Measurements from ENCODE around the gene PNPLA8.

GRCh38 chr7:108460964-108461363 lies 65.0 kb downstream of the PNPLA8 start:
- no peak for TF ChIP-seq CTCF (IDR thresholded peaks at IDR 0.05)
- no peak for TF ChIP-seq POLR2A (IDR thresholded peaks at IDR 0.05)

Data from right lobe of liver (tissue), 4 donors.